Measurements from ENCODE around the gene REG3A. TPM values are rescaled to one million over a fixed set of nuclear protein-coding genes. Genes with fewer than 3 reads are reported as not detected.

The REG3A gene
- not detected in 2 replicates for total RNA-seq (2012; rRNA removed)

DNA sequence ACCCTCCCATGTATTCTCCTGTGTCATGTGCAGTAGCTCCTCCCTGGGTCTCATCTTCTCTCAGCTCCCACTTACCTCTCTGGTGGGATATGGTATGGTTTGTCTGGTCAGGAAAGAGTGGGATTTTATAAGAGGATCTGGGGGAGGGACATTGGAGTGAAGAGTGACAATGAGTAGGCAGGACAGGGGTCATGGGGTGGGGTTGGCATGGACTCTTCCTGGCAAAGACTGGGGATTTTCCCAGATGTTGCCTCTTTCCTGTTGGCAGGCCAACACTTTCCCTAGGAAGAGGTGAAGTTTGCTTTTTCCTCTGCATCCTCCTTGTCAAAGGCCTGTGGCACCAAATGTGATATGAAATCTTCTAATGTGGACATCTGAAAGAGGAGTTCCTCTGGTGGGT lies at the start of gene REG3A:
Gene REG3A, minus strand, starts transcription at position 101 of the 400 bp plus-strand sequence. CDS start 348 bp downstream, outside the sequence.
- no peaks in the 10 kb centered on the region for H3K27me3 ChIP-seq (ENCODE audit: control insufficient read depth, insufficient read depth, low read length)
- peaks cover 18% of the 10 kb centered on the region for H3K9me3 ChIP-seq (replicated peaks; ENCODE audit: low read length)
- H3K4me2 ChIP-seq (ENCODE audit: low read length), result no peak within 1 kb of the TSS
- H3K4me1 ChIP-seq (ENCODE audit: control insufficient read depth, insufficient read depth, low read length), result no peaks in the 10 kb centered on the region
- no peak within 1 kb of the TSS for H3K4me3 ChIP-seq (ENCODE audit: low read length)
- H3K9ac ChIP-seq (ENCODE audit: low read depth, low read length), result no peak within 1 kb of the TSS
- no peaks in the 10 kb centered on the region for H3K36me3 ChIP-seq (ENCODE audit: insufficient read depth, low read length)

DNA sequence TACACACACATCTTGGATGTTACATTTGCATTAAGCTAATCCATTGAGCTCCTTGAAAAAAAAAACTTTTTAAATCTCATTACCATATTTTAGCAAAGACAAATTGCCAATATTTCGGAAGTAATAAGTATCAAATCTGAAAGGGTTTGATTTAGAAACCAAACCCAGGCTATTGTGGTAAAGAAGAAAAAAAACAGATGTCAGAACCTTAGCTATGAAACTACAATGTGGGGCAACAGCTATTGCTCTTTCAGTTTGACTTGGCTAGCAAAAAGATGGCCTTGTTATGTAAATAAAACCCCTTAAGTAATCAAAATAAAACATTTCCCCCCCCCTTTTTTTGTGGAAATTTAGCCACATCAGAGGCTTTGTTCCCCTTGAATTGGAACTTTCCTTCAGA lies 41.2 kb upstream of the REG3A start:
- Histone ChIP-seq H3K4me2 (ENCODE audit: low read length) (no peak overlapping the region), H3K4me1 (ENCODE audit: control insufficient read depth, insufficient read depth, low read length) (no peaks in the 10 kb centered on the region), H3K9ac (ENCODE audit: low read depth, low read length) (no peak overlapping the region), H3K9me3 (replicated peaks; ENCODE audit: low read length) (peaks cover 7% of the 10 kb centered on the region), H3K27me3 (ENCODE audit: control insufficient read depth, insufficient read depth, low read length) (no peaks in the 10 kb centered on the region), H3K36me3 (ENCODE audit: insufficient read depth, low read length) (no peaks in the 10 kb centered on the region), H3K4me3 (ENCODE audit: low read length) (no peak overlapping the region)

DNA sequence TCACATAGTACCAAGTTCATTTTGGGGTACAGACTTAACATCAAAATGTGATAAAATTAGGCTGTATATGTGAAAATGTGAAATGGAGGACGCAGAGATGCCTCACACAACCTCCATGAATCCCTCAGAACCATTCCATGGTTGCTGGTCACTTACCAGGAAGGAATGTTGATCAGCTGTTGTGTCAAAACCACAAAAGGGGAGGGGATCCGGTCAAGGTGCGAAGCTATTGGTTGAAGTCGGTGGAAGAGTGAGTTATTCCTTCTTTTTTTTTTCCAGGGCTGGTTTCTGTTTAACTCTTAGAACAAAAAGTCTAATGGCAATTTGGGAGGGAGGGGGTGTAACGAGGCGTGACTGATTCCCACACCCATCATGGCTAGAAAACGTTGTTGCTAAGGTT lies 32.3 kb upstream of the REG3A start:
- Histone ChIP-seq H3K4me1 (ENCODE audit: control insufficient read depth, insufficient read depth, low read length) (no peaks in the 10 kb centered on the region), H3K9ac (ENCODE audit: low read depth, low read length) (no peak overlapping the region), H3K27me3 (ENCODE audit: control insufficient read depth, insufficient read depth, low read length) (no peaks in the 10 kb centered on the region), H3K4me2 (ENCODE audit: low read length) (no peak overlapping the region), H3K4me3 (ENCODE audit: low read length) (no peak overlapping the region), H3K9me3 (replicated peaks; ENCODE audit: low read length) (peaks cover 4% of the 10 kb centered on the region), H3K36me3 (ENCODE audit: insufficient read depth, low read length) (no peaks in the 10 kb centered on the region)

DNA sequence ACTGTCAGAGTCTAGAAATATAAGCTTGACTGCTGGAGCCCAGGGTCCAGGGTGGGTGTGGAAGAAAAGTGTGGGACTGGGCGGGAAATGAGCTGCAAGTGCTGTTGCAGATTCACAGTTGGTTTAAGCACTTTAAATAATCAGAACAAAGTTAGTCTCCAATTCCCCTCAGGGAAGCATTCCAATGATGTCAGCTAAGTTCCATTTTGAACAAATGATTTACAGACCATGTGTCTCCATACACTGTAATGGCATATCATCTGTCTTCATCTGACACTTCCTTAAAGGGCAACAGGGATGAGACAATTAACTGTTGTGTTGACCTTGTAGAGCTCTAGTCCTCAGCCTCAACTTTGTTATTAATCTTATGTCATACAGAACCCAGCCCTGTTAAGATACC lies 31.5 kb upstream of the REG3A start:
- no peaks in the 10 kb centered on the region for H3K4me1 ChIP-seq (ENCODE audit: control insufficient read depth, insufficient read depth, low read length)
- H3K27me3 ChIP-seq (ENCODE audit: control insufficient read depth, insufficient read depth, low read length), result no peaks in the 10 kb centered on the region
- H3K4me2 ChIP-seq (ENCODE audit: low read length), result no peak overlapping the region
- H3K36me3 ChIP-seq (ENCODE audit: insufficient read depth, low read length), result no peaks in the 10 kb centered on the region
- H3K9me3 ChIP-seq (replicated peaks; ENCODE audit: low read length), result peaks cover 4% of the 10 kb centered on the region
- no peak overlapping the region for H3K4me3 ChIP-seq (ENCODE audit: low read length)
- H3K9ac ChIP-seq (ENCODE audit: low read depth, low read length), result no peak overlapping the region

DNA sequence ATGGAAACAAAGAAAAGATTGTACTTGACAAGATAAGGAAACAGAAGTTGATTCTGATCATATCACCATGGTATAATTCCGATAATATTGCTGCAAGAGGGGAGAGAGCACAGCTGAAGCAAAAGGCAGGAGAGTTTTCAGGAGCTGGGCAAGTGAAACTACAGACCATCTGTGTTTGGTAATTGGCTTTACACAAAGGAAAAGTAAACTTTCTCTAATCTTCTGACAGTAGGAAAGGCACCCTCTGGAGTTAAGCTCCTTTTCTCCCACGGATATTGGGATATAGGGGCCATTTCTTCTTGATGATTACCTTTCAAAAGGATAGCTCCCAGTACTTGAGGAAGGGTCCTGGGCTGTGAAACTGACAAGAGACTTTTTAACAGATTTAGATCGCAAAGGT lies 29.9 kb upstream of the REG3A start:
- Histone ChIP-seq H3K9me3 (replicated peaks; ENCODE audit: low read length) (peaks cover 7% of the 10 kb centered on the region), H3K4me1 (ENCODE audit: control insufficient read depth, insufficient read depth, low read length) (no peaks in the 10 kb centered on the region), H3K4me2 (ENCODE audit: low read length) (no peak overlapping the region), H3K36me3 (ENCODE audit: insufficient read depth, low read length) (no peaks in the 10 kb centered on the region), H3K27me3 (ENCODE audit: control insufficient read depth, insufficient read depth, low read length) (no peaks in the 10 kb centered on the region), H3K4me3 (ENCODE audit: low read length) (no peak overlapping the region), H3K9ac (ENCODE audit: low read depth, low read length) (no peak overlapping the region)

DNA sequence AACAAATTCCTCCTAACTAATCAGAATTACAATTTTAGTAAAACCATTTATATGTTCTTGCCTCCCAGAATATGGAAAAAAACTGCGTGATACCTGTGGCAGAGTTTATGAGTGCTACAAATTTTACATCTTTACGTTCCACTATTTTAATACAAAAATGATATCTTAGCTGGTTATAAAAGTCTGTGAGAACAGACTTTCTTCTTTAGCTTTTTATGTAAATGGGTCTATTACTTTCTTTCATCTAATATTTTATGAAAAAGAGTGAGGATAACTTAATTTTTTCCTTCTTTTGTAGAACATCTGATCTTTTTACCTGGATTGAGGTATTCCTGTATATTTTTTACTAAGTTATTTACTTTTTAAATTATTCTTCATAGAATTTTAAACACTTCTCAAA lies 22.1 kb upstream of the REG3A start:
- H3K4me2 ChIP-seq (ENCODE audit: low read length), result no peak overlapping the region
- H3K9me3 ChIP-seq (replicated peaks; ENCODE audit: low read length), result peaks cover 9% of the 10 kb centered on the region
- H3K4me1 ChIP-seq (ENCODE audit: control insufficient read depth, insufficient read depth, low read length), result no peaks in the 10 kb centered on the region
- no peaks in the 10 kb centered on the region for H3K36me3 ChIP-seq (ENCODE audit: insufficient read depth, low read length)
- no peak overlapping the region for H3K4me3 ChIP-seq (ENCODE audit: low read length)
- no peak overlapping the region for H3K9ac ChIP-seq (ENCODE audit: low read depth, low read length)
- no peaks in the 10 kb centered on the region for H3K27me3 ChIP-seq (ENCODE audit: control insufficient read depth, insufficient read depth, low read length)

DNA sequence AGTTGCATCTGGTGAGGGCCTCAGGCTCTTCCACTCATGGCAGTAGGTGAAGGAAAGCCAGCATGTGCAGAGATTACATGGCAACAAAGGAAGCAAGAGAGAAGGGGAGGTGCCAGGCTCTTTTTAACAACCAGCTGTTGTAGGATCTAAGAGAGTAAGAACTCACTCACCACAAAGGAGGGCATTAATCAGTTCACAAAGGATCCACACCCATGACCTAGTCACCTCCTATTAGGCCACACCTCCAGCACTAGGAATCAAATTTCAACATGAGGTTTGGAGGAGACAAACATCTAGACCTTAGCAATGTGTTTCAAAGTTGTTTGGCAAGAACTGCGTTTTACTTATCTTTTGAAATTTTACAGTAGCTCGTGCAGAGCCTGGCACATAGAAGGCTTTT lies 20.5 kb upstream of the REG3A start:
- no peaks in the 10 kb centered on the region for H3K27me3 ChIP-seq (ENCODE audit: control insufficient read depth, insufficient read depth, low read length)
- H3K4me3 ChIP-seq (ENCODE audit: low read length), result no peak overlapping the region
- H3K36me3 ChIP-seq (ENCODE audit: insufficient read depth, low read length), result no peaks in the 10 kb centered on the region
- no peak overlapping the region for H3K9ac ChIP-seq (ENCODE audit: low read depth, low read length)
- H3K4me1 ChIP-seq (ENCODE audit: control insufficient read depth, insufficient read depth, low read length), result no peaks in the 10 kb centered on the region
- no peak overlapping the region for H3K4me2 ChIP-seq (ENCODE audit: low read length)
- H3K9me3 ChIP-seq (replicated peaks; ENCODE audit: low read length), result peaks cover 9% of the 10 kb centered on the region

DNA sequence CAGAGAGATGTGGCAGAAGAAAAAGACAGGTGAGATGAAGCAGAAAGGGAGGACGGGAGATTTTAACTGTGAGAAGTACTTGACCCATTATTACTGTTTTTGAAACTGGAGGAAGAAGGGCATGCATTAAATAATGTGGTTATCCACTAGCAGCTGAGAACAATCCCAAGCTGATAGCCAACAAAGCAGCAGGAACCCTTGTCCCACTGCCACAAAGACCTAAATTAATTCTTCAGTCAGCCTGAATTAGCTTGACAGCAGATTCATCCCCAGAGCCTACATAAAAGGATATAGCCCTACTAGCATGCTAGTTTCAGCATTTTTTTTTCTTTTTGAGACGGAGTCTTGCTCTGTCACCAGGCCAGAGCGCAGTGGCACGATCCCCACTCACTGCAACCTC lies 19.5 kb upstream of the REG3A start:
- H3K9me3 ChIP-seq (replicated peaks; ENCODE audit: low read length), result peaks cover 5% of the 10 kb centered on the region
- H3K9ac ChIP-seq (ENCODE audit: low read depth, low read length), result no peak overlapping the region
- no peak overlapping the region for H3K4me3 ChIP-seq (ENCODE audit: low read length)
- H3K36me3 ChIP-seq (ENCODE audit: insufficient read depth, low read length), result no peaks in the 10 kb centered on the region
- no peaks in the 10 kb centered on the region for H3K27me3 ChIP-seq (ENCODE audit: control insufficient read depth, insufficient read depth, low read length)
- H3K4me2 ChIP-seq (ENCODE audit: low read length), result no peak overlapping the region
- no peaks in the 10 kb centered on the region for H3K4me1 ChIP-seq (ENCODE audit: control insufficient read depth, insufficient read depth, low read length)

DNA sequence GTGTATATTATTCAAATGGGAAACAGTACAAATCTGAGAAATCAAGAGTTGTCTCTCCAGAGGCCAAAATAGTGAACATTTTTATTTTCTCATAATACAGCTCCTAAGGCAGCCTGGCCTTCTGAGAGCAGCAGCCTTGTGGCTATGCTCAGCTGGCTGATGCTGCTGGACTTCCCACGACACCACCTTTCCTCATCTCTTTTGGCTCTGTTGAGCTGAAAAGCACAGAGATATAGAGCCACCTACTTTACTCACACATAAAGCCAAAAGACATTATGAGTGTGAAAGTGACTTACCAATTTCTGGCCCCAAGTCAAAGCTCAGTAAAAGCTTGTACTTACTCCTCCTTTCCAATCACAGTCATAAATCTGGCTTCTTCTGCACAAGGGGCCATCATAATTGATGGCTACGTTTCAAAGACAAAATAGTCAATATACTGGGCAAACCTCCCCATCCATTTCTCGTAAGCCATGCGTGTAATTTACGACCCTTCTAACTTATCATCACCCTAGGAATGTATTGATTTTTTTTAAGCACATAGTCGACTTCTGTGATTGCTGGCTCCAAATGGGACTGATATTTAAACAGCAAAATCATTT lies 18.6 kb upstream of the REG3A start:
- Histone ChIP-seq H3K4me2 (ENCODE audit: low read length) (no peak overlapping the region), H3K27me3 (ENCODE audit: control insufficient read depth, insufficient read depth, low read length) (no peaks in the 10 kb centered on the region), H3K4me3 (ENCODE audit: low read length) (no peak overlapping the region), H3K9me3 (replicated peaks; ENCODE audit: low read length) (peaks cover 5% of the 10 kb centered on the region), H3K4me1 (ENCODE audit: control insufficient read depth, insufficient read depth, low read length) (no peaks in the 10 kb centered on the region), H3K9ac (ENCODE audit: low read depth, low read length) (no peak overlapping the region), H3K36me3 (ENCODE audit: insufficient read depth, low read length) (no peaks in the 10 kb centered on the region)

DNA sequence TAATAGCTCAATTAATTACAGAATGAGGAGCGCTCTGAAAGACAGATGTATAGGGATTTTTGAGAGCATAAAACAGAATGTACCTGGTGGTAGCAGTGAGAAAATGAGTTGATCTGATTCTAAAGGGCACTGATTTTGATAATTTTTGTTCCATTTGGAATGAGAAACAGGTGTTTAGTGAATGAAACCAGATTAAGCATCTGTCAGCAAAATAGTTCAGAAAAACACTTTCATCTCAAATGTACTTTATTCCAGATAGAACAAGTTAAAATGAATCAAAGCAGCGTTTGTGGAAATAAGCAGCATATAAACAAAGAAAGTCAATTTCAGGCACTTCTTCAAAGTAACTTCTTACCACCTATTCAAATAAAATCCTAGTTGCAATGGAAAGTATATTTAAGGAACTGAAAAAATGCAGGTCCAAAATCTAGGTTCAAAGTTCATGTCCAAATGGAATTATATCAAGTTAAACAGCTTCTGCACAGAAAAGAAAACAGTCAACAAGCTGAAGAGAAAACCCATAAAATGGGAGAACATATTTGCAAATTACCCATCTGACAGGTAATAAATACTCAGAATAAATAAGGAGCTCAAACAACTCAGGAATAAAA lies 11.9 kb upstream of the REG3A start:
- H3K9ac ChIP-seq (ENCODE audit: low read depth, low read length), result no peak overlapping the region
- H3K36me3 ChIP-seq (ENCODE audit: insufficient read depth, low read length), result no peaks in the 10 kb centered on the region
- H3K4me2 ChIP-seq (ENCODE audit: low read length), result no peak overlapping the region
- no peaks in the 10 kb centered on the region for H3K9me3 ChIP-seq (replicated peaks; ENCODE audit: low read length)
- H3K4me1 ChIP-seq (ENCODE audit: control insufficient read depth, insufficient read depth, low read length), result no peaks in the 10 kb centered on the region
- no peaks in the 10 kb centered on the region for H3K27me3 ChIP-seq (ENCODE audit: control insufficient read depth, insufficient read depth, low read length)
- no peak overlapping the region for H3K4me3 ChIP-seq (ENCODE audit: low read length)

DNA sequence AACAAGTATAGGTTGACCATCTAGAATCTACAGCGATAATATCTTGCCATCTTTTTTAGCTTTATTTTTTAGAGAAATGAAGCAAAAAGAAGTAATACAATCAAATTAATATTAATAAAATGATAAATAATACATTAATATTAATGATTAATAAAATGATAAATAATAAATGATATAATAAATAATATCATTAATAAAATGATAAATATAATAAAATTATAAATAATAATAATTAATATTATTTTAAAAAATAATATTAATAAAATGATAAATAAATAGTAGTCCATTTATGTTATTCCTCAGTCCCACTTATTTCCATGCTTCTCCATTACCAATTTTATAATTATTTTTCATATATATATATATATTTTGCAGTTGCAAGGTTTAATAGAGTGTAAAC lies 3.2 kb upstream of the REG3A start:
- no peak overlapping the region for H3K9ac ChIP-seq (ENCODE audit: low read depth, low read length)
- no peaks in the 10 kb centered on the region for H3K36me3 ChIP-seq (ENCODE audit: insufficient read depth, low read length)
- H3K27me3 ChIP-seq (ENCODE audit: control insufficient read depth, insufficient read depth, low read length), result no peaks in the 10 kb centered on the region
- no peak overlapping the region for H3K4me2 ChIP-seq (ENCODE audit: low read length)
- H3K9me3 ChIP-seq (replicated peaks; ENCODE audit: low read length), result peaks cover 4% of the 10 kb centered on the region
- H3K4me1 ChIP-seq (ENCODE audit: control insufficient read depth, insufficient read depth, low read length), result no peaks in the 10 kb centered on the region
- H3K4me3 ChIP-seq (ENCODE audit: low read length), result no peak overlapping the region

DNA sequence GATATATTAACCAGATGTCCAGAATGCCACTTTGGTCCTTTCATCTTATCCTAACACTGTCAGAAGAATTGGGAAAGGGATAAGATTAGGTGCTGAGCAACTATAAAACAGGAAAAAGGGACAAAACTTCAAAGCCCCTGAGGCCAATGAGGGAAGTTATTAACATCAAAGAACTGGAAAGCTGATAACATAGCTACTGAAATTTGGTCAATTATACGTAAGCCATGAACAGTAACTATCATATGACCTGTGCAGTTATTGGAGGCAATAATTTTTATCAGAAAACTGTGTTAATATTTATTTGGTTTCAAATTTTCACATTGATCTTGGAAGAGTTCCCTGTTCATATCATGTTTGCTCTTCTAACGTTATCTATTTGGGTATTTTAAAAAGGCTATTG lies 2.6 kb upstream of the REG3A start:
- Histone ChIP-seq H3K9ac (ENCODE audit: low read depth, low read length) (no peak overlapping the region), H3K4me2 (ENCODE audit: low read length) (no peak overlapping the region), H3K27me3 (ENCODE audit: control insufficient read depth, insufficient read depth, low read length) (no peaks in the 10 kb centered on the region), H3K9me3 (replicated peaks; ENCODE audit: low read length) (peaks cover 6% of the 10 kb centered on the region), H3K4me3 (ENCODE audit: low read length) (no peak overlapping the region), H3K36me3 (ENCODE audit: insufficient read depth, low read length) (no peaks in the 10 kb centered on the region), H3K4me1 (ENCODE audit: control insufficient read depth, insufficient read depth, low read length) (no peaks in the 10 kb centered on the region)
